HepG2 (cell line): ENCODE measurements around the gene TTC4. TPM values are rescaled to one million over a fixed set of nuclear protein-coding genes. Genes with fewer than 3 reads are reported as not detected.

Source experiments
- AGO1 ChIP-seq: fragments of 200-400 bp; formaldehyde crosslinking; IDR thresholded peaks from 2 replicates; pipeline ENCODE4 v1.6.1; 2017; ENCODE audit warnings: mild to moderate bottlenecking, low read depth, low read length, moderate library complexity; ENCODE audit not compliant: poor library complexity, severe bottlenecking
- ATF5 ChIP-seq: sonication (generic); formaldehyde crosslinking; IDR thresholded peaks from 2 replicates; pipeline ENCODE4 v1.4.0; 2020; ENCODE audit warnings: mild to moderate bottlenecking, low read depth, missing genetic modification reagents
- CBX5 ChIP-seq: sonication (generic); formaldehyde crosslinking; IDR thresholded peaks from 2 replicates; pipeline ENCODE4 v1.4.0; 2020; ENCODE audit warnings: missing genetic modification reagents, borderline replicate concordance
- DR1 ChIP-seq: sonication (generic); formaldehyde crosslinking; IDR thresholded peaks from 2 replicates; pipeline ENCODE4 v1.8.0; 2021; ENCODE audit warnings: mild to moderate bottlenecking, missing genetic modification reagents, inconsistent platforms
- EZH2 ChIP-seq: conservative IDR thresholded peaks from 2 replicates; pipeline ENCODE4 v1.6.1; 2012; ENCODE audit warnings: mild to moderate bottlenecking, low read depth, low read length, moderate library complexity
- GATAD1 ChIP-seq: IDR thresholded peaks from 2 replicates; pipeline ENCODE4 v1.6.1; 2016; ENCODE audit warnings: missing genetic modification reagents, missing compliant biosample characterization
- GMEB1 ChIP-seq: sonication (generic); formaldehyde crosslinking; IDR thresholded peaks from 2 replicates; pipeline ENCODE4 v1.5.1; 2020; ENCODE audit warnings: missing genetic modification reagents, mild to moderate bottlenecking, borderline replicate concordance
- HDAC1 ChIP-seq: sonication (generic); formaldehyde crosslinking; IDR thresholded peaks from 2 replicates; pipeline ENCODE4 v1.5.1; 2020; ENCODE audit warnings: mild to moderate bottlenecking, missing genetic modification reagents
- HNRNPL ChIP-seq: fragments of 200-400 bp; formaldehyde crosslinking; IDR thresholded peaks from 2 replicates; pipeline ENCODE4 v1.6.1; 2017; ENCODE audit warnings: mild to moderate bottlenecking, low read depth, low read length
- KLF13 ChIP-seq: sonication (generic); formaldehyde crosslinking; IDR thresholded peaks from 2 replicates; pipeline ENCODE4 v1.4.0; 2020; ENCODE audit warnings: mild to moderate bottlenecking, missing genetic modification reagents
- MXI1 ChIP-seq: IDR thresholded peaks from 3 replicates; pipeline ENCODE4 v1.6.1; 2012; ENCODE audit warnings: low read depth, low read length, inconsistent platforms, borderline replicate concordance
- RFX3 ChIP-seq: IDR thresholded peaks from 2 replicates; pipeline ENCODE4 v1.6.1; 2016; ENCODE audit warnings: missing biosample characterization, missing genetic modification reagents
- RFXAP ChIP-seq: sonication (generic); formaldehyde crosslinking; IDR thresholded peaks from 2 replicates; pipeline ENCODE4 v1.4.0; 2020; ENCODE audit warnings: missing genetic modification reagents, borderline replicate concordance
- SRSF1 ChIP-seq: fragments of 200-400 bp; formaldehyde crosslinking; optimal IDR thresholded peaks from 2 replicates; pipeline ENCODE3; 2017; ENCODE audit warnings: mild to moderate bottlenecking, low read depth, low read length, moderate library complexity
- STAT6 ChIP-seq: sonication (generic); formaldehyde crosslinking; IDR thresholded peaks from 2 replicates; pipeline ENCODE4 v1.4.0; 2020; ENCODE audit warnings: missing genetic modification reagents, mild to moderate bottlenecking, borderline replicate concordance
- TARDBP ChIP-seq: sonication (generic); formaldehyde crosslinking; IDR thresholded peaks from 2 replicates; pipeline ENCODE4 v1.8.0; 2022; ENCODE audit warnings: mild to moderate bottlenecking, missing genetic modification reagents
- ZBTB33 ChIP-seq: sonication (generic); formaldehyde crosslinking; IDR thresholded peaks from 2 replicates; pipeline ENCODE4 v1.4.0; 2020; ENCODE audit warnings: missing genetic modification reagents
- ZFYVE20 ChIP-seq: sonication (generic); formaldehyde crosslinking; IDR thresholded peaks from 2 replicates; pipeline ENCODE4 v1.8.0; 2023; ENCODE audit warnings: low read depth, mild to moderate bottlenecking, moderate library complexity, missing genetic modification reagents, borderline replicate concordance
- ZNF510 ChIP-seq: sonication (generic); formaldehyde crosslinking; IDR thresholded peaks from 2 replicates; pipeline ENCODE4 v1.4.0; 2020; ENCODE audit warnings: low read depth, mild to moderate bottlenecking, missing genetic modification reagents
- ZNF724P ChIP-seq: sonication (generic); formaldehyde crosslinking; IDR thresholded peaks from 2 replicates; pipeline ENCODE4 v1.8.0; 2022; ENCODE audit warnings: missing genetic modification reagents, borderline replicate concordance
- ZNF737 ChIP-seq: sonication (generic); formaldehyde crosslinking; IDR thresholded peaks from 2 replicates; pipeline ENCODE4 v1.5.0; 2020; ENCODE audit warnings: missing genetic modification reagents, mild to moderate bottlenecking, borderline replicate concordance
- ZNF768 ChIP-seq: sonication (generic); formaldehyde crosslinking; IDR thresholded peaks from 2 replicates; pipeline ENCODE4 v1.4.0; 2020; ENCODE audit warnings: missing genetic modification reagents
- ZNF790 ChIP-seq: sonication (generic); formaldehyde crosslinking; IDR thresholded peaks from 2 replicates; pipeline ENCODE4 v1.8.0; 2022; ENCODE audit warnings: missing genetic modification reagents, mild to moderate bottlenecking, borderline replicate concordance
- polyA plus RNA-seq, 8 experiments: library from polyadenylated mRNA; depleted of rRNA in 3 of 8; stranded (reverse) in 7 of 8; unstranded in 1 of 8; fragments of >200 nt; fragmentation: Illumina TruSeq in 4 of 8; extraction: Trizol in 4 of 8; gene quantifications; 2 replicates each; pipeline versions ENCODE4 v1.2.1 to v1.2.3, GENCODE V29; 2011 to 2016; ENCODE audit warnings: low read depth in 4 of 8, missing spikeins in 1 of 8, mixed read lengths in 1 of 8; ENCODE audit not compliant: insufficient read depth in 1 of 8
- total RNA-seq, 5 experiments: library from RNA; depleted of rRNA; stranded (reverse); fragments of >200 nt; fragmentation: Illumina TruSeq; extraction: Trizol; gene quantifications; 2 replicates each; pipeline ENCODE4 v1.2.3, GENCODE V29; 2016; ENCODE audit warnings: low read depth in 1 of 5

TTC4 gene
- total and polyA plus RNA-seq, 2 of the 13 experiments (the other 11 are each of a cell fraction or from before 2014, with no cell fraction given) = 13.1 to 24.7 TPM

GRCh38 chr1:54764133-54764921, 48.7 kb downstream of the TTC4 start, which contains the start of gene PARS2 (continued):
- TF ChIP-seq GMEB1 (CRISPR knock-in tag) (peak; percentile 91), ZNF790 (CRISPR knock-in tag) (0 out of 2 replicates have a peak, but pooled peaks have one; percentile 23), ZFYVE20 (CRISPR knock-in tag) (no peak), ZNF737 (CRISPR knock-in tag) (no peak), MXI1 (peak; percentile 93; the same call in 2 of the 3 replicates), SRSF1 (no peak), EZH2 (no peak), HNRNPL (0 out of 2 replicates have a peak, but pooled peaks have one; percentile 34), ATF5 (CRISPR knock-in tag) (no peak), CBX5 (no peak), HDAC1 (CRISPR knock-in tag) (no peak), ZNF724P (CRISPR knock-in tag) (no peak), STAT6 (CRISPR knock-in tag) (no peak), AGO1 (peak; percentile 46), ZBTB33 (CRISPR knock-in tag) (no peak), ZNF768 (CRISPR knock-in tag) (peak; percentile 62; the same call in 1 of the 2 replicates), DR1 (CRISPR knock-in tag) (peak; percentile 54; the same call in 1 of the 2 replicates), KLF13 (no peak), RFX3 (CRISPR knock-in tag) (peak; percentile 88), TARDBP (CRISPR knock-in tag) (peak; percentile 35; the same call in 1 of the 2 replicates), ZNF510 (CRISPR knock-in tag) (no peak), GATAD1 (CRISPR knock-in tag) (peak; percentile 89), RFXAP (CRISPR knock-in tag) (peak; percentile 68)
